Ascending aorta (tissue), 2 donors: ENCODE results near the gene DUXB. TPM values are rescaled to one million over a fixed set of nuclear protein-coding genes. Genes with fewer than 3 reads are reported as not detected.

Experiments
- DNase-seq, 2 donors: peaks; one replicate each; pipeline ENCODE4 v3.0.0-alpha.2; 2019; ENCODE audit warnings: low spot score in 2 of 2
- H3K27ac ChIP-seq, 2 donors: fragments of 200-600 bp; sonication (generic); one replicate each; pipeline ENCODE4 v1.5.1; 2016 to 2017; ENCODE audit warnings: mild to moderate bottlenecking in 1 of 2
- H3K27me3 ChIP-seq: fragments of 200-600 bp; sonication (generic); one replicate; pipeline ENCODE4 v1.5.1; 2017
- H3K36me3 ChIP-seq, 2 donors: fragments of 200-600 bp; sonication (generic); one replicate each; pipeline ENCODE4 v1.5.1; 2016
- H3K4me1 ChIP-seq, 2 donors: fragments of 200-600 bp; sonication (generic); one replicate each; pipeline ENCODE4 v1.5.1; 2016 to 2017; ENCODE audit warnings: mild to moderate bottlenecking in 1 of 2
- H3K4me3 ChIP-seq, 2 donors: fragments of 200-600 bp; sonication (generic); one replicate each; pipeline ENCODE4 v1.5.1; 2016 to 2017; ENCODE audit warnings: mild to moderate bottlenecking in 1 of 2
- H3K9me3 ChIP-seq, 2 donors: fragments of 200-600 bp; sonication (generic); one replicate each; pipeline ENCODE4 v1.5.1; 2016
- intact Hi-C: fragments of 100-400 bp; cut with DNase I; formaldehyde crosslinking; loops from one replicate; pipeline ENCODE4 v1.15.1; 2023
- total RNA-seq: library from RNA; depleted of rRNA; stranded (reverse); fragments of >200 nt; gene quantifications from one replicate; pipeline ENCODE4 v1.1.0, GENCODE V29; 2016
- TF ChIP-seq, protein P1 (sequence below), 3 experiments: fragments of 200-600 bp in 2 of 3; fragments of 450-650 bp in 1 of 3; sonication (generic) in 2 of 3; IDR thresholded peaks; one replicate each; pipeline ENCODE4 v1.5.1; 2016 to 2019; ENCODE audit warnings: antibody characterized with exemption in 3 of 3, mild to moderate bottlenecking in 1 of 3, moderate library complexity in 1 of 3

The DUXB gene, protein sequence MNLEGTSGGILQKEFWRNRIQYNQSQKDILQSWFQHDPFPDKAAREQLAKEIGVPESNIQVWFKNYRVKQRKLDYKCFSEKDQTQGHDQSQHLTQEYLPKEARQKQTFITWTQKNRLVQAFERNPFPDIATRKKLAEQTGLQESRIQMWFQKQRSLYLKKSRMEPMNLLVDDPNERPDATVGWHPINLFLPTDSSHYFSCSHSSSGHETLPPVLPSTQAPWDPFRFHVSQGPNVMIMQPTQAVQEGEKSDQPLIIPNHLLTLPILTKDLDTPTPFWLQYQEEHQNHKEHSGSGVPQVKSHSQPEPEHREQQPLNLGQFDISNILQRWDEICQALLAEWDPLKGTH
- not detected for total RNA-seq

DNA sequence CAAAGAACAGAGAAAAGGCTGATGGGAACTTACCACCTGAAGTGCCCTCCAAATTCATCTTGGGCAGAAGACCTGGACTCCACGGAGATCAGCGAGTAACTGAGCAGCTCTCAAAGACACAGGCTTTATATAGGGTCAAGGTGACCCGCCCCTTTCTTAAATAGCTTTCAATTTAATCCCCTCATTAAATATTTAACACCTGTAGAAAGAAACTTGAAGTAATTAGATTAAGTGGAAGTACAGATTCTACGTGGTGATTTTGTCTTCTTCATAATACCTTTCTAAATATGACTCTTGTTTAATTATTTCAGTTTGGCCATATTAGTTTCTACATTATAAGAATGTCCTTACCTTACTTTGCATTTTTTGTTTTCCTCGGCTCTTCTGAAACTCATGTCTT, at the start of gene DUXB:
Gene DUXB (minus strand): TSS at position 101 of the 400 bp plus-strand sequence. CDS start 43 bp downstream, at position 58.
- Histone ChIP-seq H3K9me3 (no peaks in the 10 kb centered on the region), H3K4me1 (no peaks in the 10 kb centered on the region), H3K27ac (no peak within 1 kb of the TSS), H3K36me3 (no peaks in the 10 kb centered on the region), H3K27me3 (no peaks in the 10 kb centered on the region), H3K4me3 (no peak within 1 kb of the TSS)
- DNase-seq: no peak
- TF ChIP-seq, protein P1, sequence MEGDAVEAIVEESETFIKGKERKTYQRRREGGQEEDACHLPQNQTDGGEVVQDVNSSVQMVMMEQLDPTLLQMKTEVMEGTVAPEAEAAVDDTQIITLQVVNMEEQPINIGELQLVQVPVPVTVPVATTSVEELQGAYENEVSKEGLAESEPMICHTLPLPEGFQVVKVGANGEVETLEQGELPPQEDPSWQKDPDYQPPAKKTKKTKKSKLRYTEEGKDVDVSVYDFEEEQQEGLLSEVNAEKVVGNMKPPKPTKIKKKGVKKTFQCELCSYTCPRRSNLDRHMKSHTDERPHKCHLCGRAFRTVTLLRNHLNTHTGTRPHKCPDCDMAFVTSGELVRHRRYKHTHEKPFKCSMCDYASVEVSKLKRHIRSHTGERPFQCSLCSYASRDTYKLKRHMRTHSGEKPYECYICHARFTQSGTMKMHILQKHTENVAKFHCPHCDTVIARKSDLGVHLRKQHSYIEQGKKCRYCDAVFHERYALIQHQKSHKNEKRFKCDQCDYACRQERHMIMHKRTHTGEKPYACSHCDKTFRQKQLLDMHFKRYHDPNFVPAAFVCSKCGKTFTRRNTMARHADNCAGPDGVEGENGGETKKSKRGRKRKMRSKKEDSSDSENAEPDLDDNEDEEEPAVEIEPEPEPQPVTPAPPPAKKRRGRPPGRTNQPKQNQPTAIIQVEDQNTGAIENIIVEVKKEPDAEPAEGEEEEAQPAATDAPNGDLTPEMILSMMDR (IDR thresholded peaks at IDR 0.05): no peak
- intact Hi-C loops: no loop called here

DNA sequence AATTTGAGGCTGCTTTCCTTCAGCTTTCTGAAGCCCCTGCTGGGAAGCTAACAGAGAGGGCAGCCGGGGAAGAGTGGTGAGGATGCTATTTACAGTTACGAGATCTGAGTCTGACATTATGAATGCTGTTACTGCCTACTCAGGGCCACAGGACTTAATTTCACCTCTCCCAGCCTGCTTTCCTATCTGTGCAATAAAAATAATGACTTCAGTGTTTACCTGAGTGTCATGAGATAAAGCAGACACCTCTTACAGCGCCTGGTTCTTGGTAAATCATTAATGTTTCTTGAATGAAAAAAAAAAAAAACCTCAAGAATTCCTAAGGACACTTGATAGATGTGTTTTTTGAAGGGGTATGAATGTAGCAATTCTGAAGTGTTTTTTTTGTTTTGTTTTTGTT, 49.3 kb upstream of the DUXB start:
- H3K4me1 ChIP-seq: no peaks in the 10 kb centered on the region
- TF ChIP-seq, protein P1 (IDR thresholded peaks at IDR 0.05): no peak
- intact Hi-C loops: no loop called here
- no peak overlapping the region for H3K4me3 ChIP-seq
- H3K9me3 ChIP-seq: no peaks in the 10 kb centered on the region
- DNase-seq: no peak
- H3K27ac ChIP-seq: no peak overlapping the region
- H3K27me3 ChIP-seq: no peaks in the 10 kb centered on the region
- H3K36me3 ChIP-seq: no peaks in the 10 kb centered on the region

DNA sequence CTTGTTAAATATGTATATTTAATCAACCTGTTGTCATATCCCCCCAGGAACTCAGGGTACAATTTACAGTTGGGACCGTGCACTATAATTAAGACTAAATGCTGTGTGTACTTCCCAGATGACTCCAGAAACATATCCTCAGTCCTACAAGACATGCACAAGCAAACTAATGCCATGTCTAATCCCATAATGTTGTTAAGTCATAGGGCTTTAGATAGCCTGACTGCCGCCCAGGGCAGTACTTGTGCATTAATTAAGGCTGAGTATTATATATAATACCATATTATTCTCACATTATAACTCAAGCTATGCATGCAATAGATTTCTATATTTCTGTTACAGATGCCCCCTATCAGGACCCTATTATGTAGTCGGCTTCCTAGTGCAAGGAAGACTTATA, 45.1 kb upstream of the DUXB start:
- H3K4me1 ChIP-seq: no peaks in the 10 kb centered on the region
- no peak for DNase-seq
- intact Hi-C loops: no loop called here
- no peaks in the 10 kb centered on the region for H3K36me3 ChIP-seq
- H3K27ac ChIP-seq: no peak overlapping the region
- H3K27me3 ChIP-seq: no peaks in the 10 kb centered on the region
- no peak overlapping the region for H3K4me3 ChIP-seq
- TF ChIP-seq, protein P1 (IDR thresholded peaks at IDR 0.05): no peak
- H3K9me3 ChIP-seq: no peaks in the 10 kb centered on the region

DNA sequence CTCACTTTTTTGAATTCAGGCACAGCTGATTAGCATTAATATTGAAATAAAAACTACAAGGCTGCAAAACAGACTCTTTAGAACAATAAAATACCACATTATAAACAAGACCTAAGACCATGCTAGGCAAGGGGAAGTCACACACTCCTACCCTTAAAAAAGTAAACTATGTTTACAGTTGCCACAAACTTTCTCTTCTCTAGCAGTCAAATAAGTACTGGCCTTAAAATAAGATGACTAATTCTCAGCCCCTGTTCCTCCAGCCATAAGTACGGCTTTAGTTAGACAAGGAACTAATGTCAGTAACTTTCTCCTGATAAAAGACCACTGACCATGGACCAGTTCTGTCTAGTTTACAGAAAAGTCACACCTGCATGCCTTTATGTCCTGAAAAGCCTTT, 44.6 kb upstream of the DUXB start:
- DNase-seq: no peak

DNA sequence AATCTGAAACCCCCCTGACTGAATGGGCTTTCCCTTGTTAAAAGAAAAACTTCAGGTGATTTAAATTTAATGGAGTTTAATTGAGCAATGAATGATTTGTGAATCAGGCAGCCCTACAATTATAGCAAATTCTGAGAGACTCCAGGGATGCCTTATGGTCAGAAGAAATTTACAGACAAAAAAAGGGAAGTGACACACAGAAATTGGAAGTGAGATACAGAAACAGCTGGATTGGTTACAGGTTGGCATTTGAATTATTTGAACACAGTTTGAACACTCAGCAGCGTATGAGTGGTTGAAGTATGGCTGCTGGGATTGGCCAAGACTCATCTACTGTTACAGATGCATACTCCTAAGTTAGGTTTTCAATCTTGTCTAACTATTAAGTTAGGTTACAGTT, 44.0 kb upstream of the DUXB start:
- intact Hi-C loops: no loop called here
- Histone ChIP-seq H3K4me1 (no peaks in the 10 kb centered on the region), H3K4me3 (no peak overlapping the region), H3K27me3 (no peaks in the 10 kb centered on the region), H3K36me3 (no peaks in the 10 kb centered on the region), H3K27ac (no peak overlapping the region), H3K9me3 (no peaks in the 10 kb centered on the region)
- DNase-seq: no peak
- TF ChIP-seq, protein P1 (IDR thresholded peaks at IDR 0.05): no peak

More for the DNA sequence above, 44.6 kb upstream of the DUXB start:
- no peak overlapping the region for H3K27ac ChIP-seq
- intact Hi-C loops: no loop called here
- no peaks in the 10 kb centered on the region for H3K27me3 ChIP-seq
- TF ChIP-seq, protein P1 (IDR thresholded peaks at IDR 0.05): no peak
- no peak overlapping the region for H3K4me3 ChIP-seq
- H3K4me1 ChIP-seq: no peaks in the 10 kb centered on the region
- H3K36me3 ChIP-seq: no peaks in the 10 kb centered on the region
- H3K9me3 ChIP-seq: no peaks in the 10 kb centered on the region
